Stomach (tissue), 9 donors: ENCODE results near the gene ENTR1. TPM values are rescaled to one million over a fixed set of nuclear protein-coding genes. Genes with fewer than 3 reads are reported as not detected.

Experiments
- DNase-seq, 2 donors: peaks; one replicate each; pipeline versions ENCODE4 v3.0.0 to v3.0.0-alpha.2; 2013 to 2019
- H3K27ac ChIP-seq, 5 donors: fragments of 200-600 bp in 4 of 5; sonication (generic) in 4 of 5; one replicate each; pipeline ENCODE4 v1.5.1; 2013 to 2019; ENCODE audit warnings: mild to moderate bottlenecking in 1 of 5, moderate library complexity in 1 of 5
- H3K27me3 ChIP-seq, 3 donors: fragments of 200-600 bp; sonication (generic); one replicate each; pipeline ENCODE4 v1.5.1; 2017 to 2019; ENCODE audit warnings: mixed run types in 1 of 3
- H3K36me3 ChIP-seq, 4 donors: fragments of 200-600 bp; sonication (generic); 1 replicate in 3 of 4; 2 replicates in 1 of 4; pipeline ENCODE4 v1.5.1; 2016 to 2019
- H3K4me1 ChIP-seq, 4 donors: fragments of 200-600 bp; sonication (generic); one replicate each; pipeline ENCODE4 v1.5.1; 2016 to 2019
- H3K4me3 ChIP-seq, 4 donors: fragments of 200-600 bp; sonication (generic) in 3 of 4; one replicate each; pipeline ENCODE4 v1.5.1; 2016 to 2019; ENCODE audit warnings: mild to moderate bottlenecking in 1 of 4
- H3K9me3 ChIP-seq, 4 donors: fragments of 200-600 bp; sonication (generic); one replicate each; pipeline ENCODE4 v1.5.1; 2016 to 2019
- EP300 ChIP-seq: sonication (generic); formaldehyde crosslinking; IDR thresholded peaks from one replicate; pipeline ENCODE4 v1.6.1; 2017; ENCODE audit warnings: antibody characterized with exemption
- POLR2A ChIP-seq, 4 donors: fragments of 450-650 bp; IDR thresholded peaks; one replicate each; pipeline ENCODE4 v1.6.1; 2016; ENCODE audit warnings: antibody characterized with exemption in 4 of 4, control low read depth in 2 of 4, mild to moderate bottlenecking in 1 of 4, moderate library complexity in 1 of 4
- POLR2AphosphoS5 ChIP-seq, 3 donors: sonication (generic); formaldehyde crosslinking; IDR thresholded peaks; one replicate each; pipeline ENCODE4 v1.6.1; 2016; ENCODE audit warnings: antibody characterized with exemption in 3 of 3
- WGBS, 5 donors: extraction: QIAGEN DNeasy Blood & Tissue Kit in 3 of 5; methylation state at CpG; one replicate each; pipeline versions ENCODE4 v1.1.5 to v1.1.7; 2013 to 2018; 5-methylcytosine and 5-hydroxymethylcytosine counted together
- intact Hi-C: fragments of 100-400 bp; cut with DNase I; formaldehyde crosslinking; loops from one replicate; pipeline ENCODE4 v1.15.1; 2023; ENCODE audit warnings: low total_unique reads
- polyA plus RNA-seq, 3 donors: library from polyadenylated mRNA; stranded (reverse); fragments of 200-250 nt; gene quantifications; one replicate each; pipeline ENCODE4 v1.2.3, GENCODE V29; 2013
- total RNA-seq, 5 donors: library from RNA; depleted of rRNA; stranded (reverse); fragments of >200 nt; gene quantifications; one replicate each; pipeline versions ENCODE4 v1.1.0 to v1.2.3, GENCODE V29; 2014 to 2016
- TF ChIP-seq, protein P1 (sequence below), 7 experiments: fragments of 450-650 bp in 4 of 7; fragments of 200-600 bp in 3 of 7; sonication (generic) in 3 of 7; IDR thresholded peaks; one replicate each; pipeline ENCODE4 v1.5.1; 2016 to 2019; ENCODE audit warnings: antibody characterized with exemption in 7 of 7, control low read depth in 2 of 7, mild to moderate bottlenecking in 1 of 7
- donor health status: healthy with polysubstance abuse.
- donor health status: Bipolar disorder and iron deficiency.
- donor health status: healthy.

ENTR1 gene
- total and polyA plus RNA-seq, 8 donors, result 20.6 to 184 (median 34.8) TPM

DNA sequence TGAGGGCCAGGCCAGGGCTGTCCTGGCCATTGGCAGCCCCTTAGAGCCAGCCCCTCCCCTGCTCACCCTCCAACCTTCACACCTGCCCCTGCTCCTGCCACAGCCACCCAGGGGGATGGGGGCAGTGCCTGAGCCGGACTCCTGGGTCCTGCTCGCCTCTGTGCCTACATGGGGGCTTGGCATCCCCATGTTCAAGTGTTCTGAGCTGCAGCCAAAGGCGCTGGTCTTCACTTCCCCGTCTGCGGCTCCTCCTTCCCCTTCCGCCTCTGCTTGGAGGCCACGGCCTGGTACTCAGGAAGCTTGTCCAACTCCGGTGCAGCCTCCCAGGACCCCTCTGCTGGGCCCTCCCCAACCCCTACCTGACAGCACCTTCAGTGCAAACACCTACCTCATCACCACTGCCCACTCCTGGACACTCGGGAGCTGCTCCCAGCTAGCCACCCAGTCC lies 44.6 kb downstream of the ENTR1 start:
- Histone ChIP-seq H3K4me1 (peaks cover 21 to 43% (median 31%) of the 10 kb centered on the region in 4 donors), H3K4me3 (no peak overlapping the region), H3K9me3 (no peaks in the 10 kb centered on the region), H3K27me3 (peaks cover 0 to 8% (median 0%) of the 10 kb centered on the region in 3 donors), H3K27ac (no peak overlapping the region), H3K36me3 (peaks cover 0 to 13% (median 6%) of the 10 kb centered on the region in 4 donors)
- no peak for TF ChIP-seq EP300
- TF ChIP-seq POLR2AphosphoS5 (IDR thresholded peaks at IDR 0.05), result no peak
- TF ChIP-seq POLR2A (IDR thresholded peaks at IDR 0.05), result no peak
- TF ChIP-seq, protein P1, sequence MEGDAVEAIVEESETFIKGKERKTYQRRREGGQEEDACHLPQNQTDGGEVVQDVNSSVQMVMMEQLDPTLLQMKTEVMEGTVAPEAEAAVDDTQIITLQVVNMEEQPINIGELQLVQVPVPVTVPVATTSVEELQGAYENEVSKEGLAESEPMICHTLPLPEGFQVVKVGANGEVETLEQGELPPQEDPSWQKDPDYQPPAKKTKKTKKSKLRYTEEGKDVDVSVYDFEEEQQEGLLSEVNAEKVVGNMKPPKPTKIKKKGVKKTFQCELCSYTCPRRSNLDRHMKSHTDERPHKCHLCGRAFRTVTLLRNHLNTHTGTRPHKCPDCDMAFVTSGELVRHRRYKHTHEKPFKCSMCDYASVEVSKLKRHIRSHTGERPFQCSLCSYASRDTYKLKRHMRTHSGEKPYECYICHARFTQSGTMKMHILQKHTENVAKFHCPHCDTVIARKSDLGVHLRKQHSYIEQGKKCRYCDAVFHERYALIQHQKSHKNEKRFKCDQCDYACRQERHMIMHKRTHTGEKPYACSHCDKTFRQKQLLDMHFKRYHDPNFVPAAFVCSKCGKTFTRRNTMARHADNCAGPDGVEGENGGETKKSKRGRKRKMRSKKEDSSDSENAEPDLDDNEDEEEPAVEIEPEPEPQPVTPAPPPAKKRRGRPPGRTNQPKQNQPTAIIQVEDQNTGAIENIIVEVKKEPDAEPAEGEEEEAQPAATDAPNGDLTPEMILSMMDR (IDR thresholded peaks at IDR 0.05), result no peak
- DNase-seq, result no peak
- WGBS, 5 donors, result 48 to 75% (median 62%) methylated on average over 4 to 9 of the region's 9 CpGs
- intact Hi-C loops, result no loop called here

DNA sequence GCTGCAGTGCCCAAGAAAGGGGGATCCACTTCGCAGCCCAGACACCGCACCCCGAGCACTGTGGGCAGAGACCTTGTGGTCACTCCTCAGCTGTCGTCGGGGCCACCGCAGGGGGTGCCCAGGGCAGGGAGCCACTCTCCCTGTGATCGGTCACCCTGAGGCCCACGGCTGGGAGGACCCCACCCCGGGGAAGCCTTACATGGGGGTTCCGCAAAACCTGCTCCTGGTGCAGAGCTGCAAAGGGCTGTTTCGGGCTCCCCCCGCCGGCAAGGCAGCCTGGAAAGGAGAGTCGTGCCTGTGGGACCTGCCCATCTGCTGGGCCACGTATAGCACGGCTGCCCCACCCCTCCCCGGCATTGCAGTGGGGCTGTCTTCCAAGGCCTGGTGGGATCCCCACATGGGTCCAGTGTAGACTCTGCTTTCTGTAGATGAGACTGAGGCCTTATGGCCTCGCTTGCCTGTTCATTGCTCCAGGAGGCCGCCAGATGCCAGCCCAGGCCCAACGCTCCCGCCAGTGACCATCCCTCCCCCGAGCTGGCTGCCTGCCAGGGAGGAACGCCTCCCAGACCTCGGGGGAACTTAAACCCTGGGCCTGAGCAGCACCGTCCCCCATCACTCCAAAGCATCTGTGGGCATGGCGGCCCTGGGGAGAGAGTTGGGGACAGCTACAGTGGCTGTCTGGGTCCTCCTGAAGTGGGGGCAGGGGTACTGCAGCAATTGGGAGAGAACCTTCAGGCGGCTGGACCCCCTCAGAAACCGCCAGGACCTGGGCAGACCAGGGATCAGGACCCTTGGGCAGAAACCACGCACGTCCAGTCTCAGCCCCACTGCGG lies 45.3 kb downstream of the ENTR1 start:
- peaks cover 0 to 8% (median 0%) of the 10 kb centered on the region in 3 donors for H3K27me3 ChIP-seq
- intact Hi-C loops, result no loop called here
- H3K4me1 ChIP-seq, result peaks cover 21 to 43% (median 32%) of the 10 kb centered on the region in 4 donors
- H3K4me3 ChIP-seq, result no peak overlapping the region
- DNase-seq, result no peak
- peaks cover 0 to 10% (median 6%) of the 10 kb centered on the region in 4 donors for H3K36me3 ChIP-seq
- TF ChIP-seq POLR2A (IDR thresholded peaks at IDR 0.05) (no peak), POLR2AphosphoS5 (IDR thresholded peaks at IDR 0.05) (no peak), EP300 (no peak)
- TF ChIP-seq, protein P1 (IDR thresholded peaks at IDR 0.05), result no peak
- no peak overlapping the region for H3K27ac ChIP-seq
- 79 to 80% (median 79%) methylated on average over 8 to 31 of the region's 31 CpGs for WGBS, 5 donors
- no peaks in the 10 kb centered on the region for H3K9me3 ChIP-seq

DNA sequence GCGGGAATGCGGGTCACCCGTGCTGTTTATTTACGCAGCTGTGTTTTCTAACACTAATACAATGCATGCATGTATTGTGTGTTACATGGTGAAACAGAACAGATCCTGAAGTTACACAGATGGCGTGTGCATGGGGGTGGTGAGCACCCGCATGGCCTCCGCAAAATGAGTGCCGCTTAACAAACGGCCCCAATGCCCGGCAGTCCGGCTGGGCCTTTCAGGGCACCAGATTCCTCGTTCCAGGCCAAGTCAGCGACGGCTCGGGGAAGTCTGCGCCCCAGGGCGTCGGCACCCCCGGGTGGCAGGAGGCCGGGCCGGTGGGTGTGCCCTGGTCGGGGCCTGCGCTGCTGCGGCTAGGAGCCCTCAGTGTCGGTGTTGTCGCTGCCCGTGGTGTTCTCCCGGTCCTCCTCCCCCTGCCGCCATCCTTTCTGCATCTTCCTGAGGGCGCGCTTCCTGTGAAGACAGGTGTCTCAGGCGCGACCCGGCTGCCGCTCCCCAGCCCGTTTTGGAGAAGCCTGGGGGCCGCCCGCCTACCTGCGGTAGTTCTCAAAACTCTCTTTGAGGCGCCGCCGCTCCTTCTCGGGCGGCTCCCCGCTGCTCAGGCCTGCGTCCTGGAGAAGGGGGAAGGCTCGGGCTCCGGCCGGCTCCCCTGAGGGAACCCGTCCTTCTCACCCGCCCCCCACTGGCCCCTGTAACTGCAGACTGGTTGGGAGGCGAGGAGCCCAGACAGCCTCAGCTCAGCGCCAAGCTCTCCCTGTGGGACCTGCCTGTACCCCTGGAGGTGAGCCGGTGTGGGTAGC lies 46.3 kb downstream of the ENTR1 start:
- Histone ChIP-seq H3K4me3 (peak overlapping the region; percentile 71 to 97 (median 94)), H3K27ac (no peak overlapping the region), H3K36me3 (peaks cover 0 to 10% (median 8%) of the 10 kb centered on the region in 4 donors), H3K4me1 (peaks cover 21 to 43% (median 32%) of the 10 kb centered on the region in 4 donors), H3K27me3 (peaks cover 0 to 8% (median 0%) of the 10 kb centered on the region in 3 donors), H3K9me3 (no peaks in the 10 kb centered on the region)
- 23 to 39% (median 27%) methylated on average over 39 to 54 of the region's 54 CpGs for WGBS, 5 donors
- no peak for DNase-seq
- TF ChIP-seq POLR2A (IDR thresholded peaks at IDR 0.05), result no peak
- TF ChIP-seq, protein P1 (IDR thresholded peaks at IDR 0.05), result peak in 2 of 7 experiments; percentile 5 to 56
- intact Hi-C loops, result no loop called here
